Vagina (tissue), 2 donors: ENCODE results near the gene GPC5.

ENCODE experiments used
- POLR2A ChIP-seq, 2 donors: fragments of 450-650 bp; IDR thresholded peaks; one replicate each; pipeline ENCODE4 v1.6.1; 2017; ENCODE audit warnings: antibody characterized with exemption in 2 of 2, mild to moderate bottlenecking in 2 of 2, moderate library complexity in 2 of 2
- POLR2AphosphoS5 ChIP-seq, 2 donors: sonication (generic); formaldehyde crosslinking; IDR thresholded peaks; one replicate each; pipeline ENCODE4 v1.9.0; 2017; ENCODE audit warnings: antibody characterized with exemption in 2 of 2, mild to moderate bottlenecking in 2 of 2, low read depth in 1 of 2; ENCODE audit not compliant: insufficient read depth in 1 of 2
- TF ChIP-seq, protein P1 (sequence below), 3 experiments: fragments of 450-650 bp in 2 of 3; fragments of 200-600 bp in 1 of 3; sonication (generic) in 1 of 3; IDR thresholded peaks; one replicate each; pipeline ENCODE4 v1.5.1; 2017 to 2019; ENCODE audit warnings: antibody characterized with exemption in 3 of 3, mild to moderate bottlenecking in 2 of 3, moderate library complexity in 2 of 3

DNA sequence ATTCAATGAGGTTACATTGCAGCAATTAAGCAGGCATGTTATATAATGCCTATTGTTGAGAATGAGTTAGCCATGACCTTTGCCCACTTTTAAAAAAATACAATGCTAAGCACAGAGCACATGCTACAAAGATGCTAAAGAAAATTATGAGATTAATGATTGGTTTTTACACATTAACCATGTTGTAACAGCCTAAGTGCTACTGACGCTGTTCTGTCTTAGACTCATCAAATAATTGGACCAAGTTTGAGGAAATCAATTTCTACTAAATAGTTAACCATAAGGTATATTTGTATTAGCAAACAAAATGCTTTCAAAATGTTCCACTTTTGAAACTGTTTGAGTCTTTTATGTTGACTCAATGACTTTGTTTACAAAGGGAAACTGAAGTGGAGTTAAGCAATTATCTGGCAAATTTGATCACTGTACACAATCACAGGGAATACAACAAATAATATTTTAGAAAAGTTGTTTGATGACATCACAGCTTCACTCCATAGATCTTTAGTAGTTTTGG is 36.6 kb upstream of the GPC5 start:
- TF ChIP-seq POLR2AphosphoS5 (IDR thresholded peaks at IDR 0.05; ENCODE audit: insufficient read depth in 1 of 2, low read depth in 1 of 2) (no peak), POLR2A (IDR thresholded peaks at IDR 0.05) (no peak)
- TF ChIP-seq, protein P1, sequence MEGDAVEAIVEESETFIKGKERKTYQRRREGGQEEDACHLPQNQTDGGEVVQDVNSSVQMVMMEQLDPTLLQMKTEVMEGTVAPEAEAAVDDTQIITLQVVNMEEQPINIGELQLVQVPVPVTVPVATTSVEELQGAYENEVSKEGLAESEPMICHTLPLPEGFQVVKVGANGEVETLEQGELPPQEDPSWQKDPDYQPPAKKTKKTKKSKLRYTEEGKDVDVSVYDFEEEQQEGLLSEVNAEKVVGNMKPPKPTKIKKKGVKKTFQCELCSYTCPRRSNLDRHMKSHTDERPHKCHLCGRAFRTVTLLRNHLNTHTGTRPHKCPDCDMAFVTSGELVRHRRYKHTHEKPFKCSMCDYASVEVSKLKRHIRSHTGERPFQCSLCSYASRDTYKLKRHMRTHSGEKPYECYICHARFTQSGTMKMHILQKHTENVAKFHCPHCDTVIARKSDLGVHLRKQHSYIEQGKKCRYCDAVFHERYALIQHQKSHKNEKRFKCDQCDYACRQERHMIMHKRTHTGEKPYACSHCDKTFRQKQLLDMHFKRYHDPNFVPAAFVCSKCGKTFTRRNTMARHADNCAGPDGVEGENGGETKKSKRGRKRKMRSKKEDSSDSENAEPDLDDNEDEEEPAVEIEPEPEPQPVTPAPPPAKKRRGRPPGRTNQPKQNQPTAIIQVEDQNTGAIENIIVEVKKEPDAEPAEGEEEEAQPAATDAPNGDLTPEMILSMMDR (IDR thresholded peaks at IDR 0.05): no peak
